Astrocyte (in vitro differentiated cells and primary cell): ENCODE results near the gene TIAM2.

Experiments
- CTCF ChIP-seq: IDR thresholded peaks from 2 replicates; pipeline ENCODE4 v1.5.1; 2011; ENCODE audit warnings: low read depth, mild to moderate bottlenecking, inconsistent platforms, low read length, moderate library complexity; ENCODE audit not compliant: insufficient read depth
- EZH2 ChIP-seq: IDR thresholded peaks from 2 replicates; pipeline ENCODE4 v1.6.1; 2012; ENCODE audit warnings: mild to moderate bottlenecking, low read length, inconsistent platforms; ENCODE audit not compliant: insufficient read depth

GRCh38 chr6:155173488-155173887, 178.4 kb downstream of the TIAM2 start:
- TF ChIP-seq CTCF: no peak
- TF ChIP-seq EZH2: no peak
